HepG2 (cell line): ENCODE results near the gene DPP6. TPM values are rescaled to one million over a fixed set of nuclear protein-coding genes. Genes with fewer than 3 reads are reported as not detected.

ENCODE experiments used
- ATAC-seq: fragments of 200-7000 bp; cut with Tn5 transposase; 3 replicates; pipeline ENCODE4 v1.9.1; 2020; ENCODE audit warnings: mild to moderate bottlenecking, moderate library complexity
- BruUV-seq: library from RNA; stranded (reverse); fragments of 400-500 nt; replicated peaks from 2 replicates; lab custom pipeline; 2021; lab: Mats Ljungman, UMichigan
- CTCF ChIA-PET: fragments of 300-600 bp; formaldehyde crosslinking; extraction: SDS; loops from one replicate; lab custom pipeline; 2021; ENCODE audit warnings: low total read pairs, inconsistent platforms, low intra/inter-chr PET ratio; lab: Yijun Ruan, JAX
- POLR2A ChIA-PET: fragments of 350-600 bp; sonication (Branson Sonifier 250); formaldehyde crosslinking; loops from one replicate; lab custom pipeline; 2020; ENCODE audit warnings: antibody characterized with exemption, inconsistent platforms; lab: Yijun Ruan, JAX
- DNase-seq: peaks from one replicate; pipeline ENCODE4 v3.0.0-alpha.2; 2015; ENCODE audit warnings: low spot score
- FAIRE-seq: peaks from 3 replicates; lab custom pipeline; 2011; peaks lifted over from hg19 to GRCh38; lab: Jason Lieb, UNC
- H2AFZ ChIP-seq: one replicate; pipeline ENCODE4 v1.6.1; 2011; ENCODE audit warnings: low read length, inconsistent platforms
- H3K27ac ChIP-seq: fragments of 300-600 bp; 3 replicates; pipeline ENCODE4 v1.8.0; 2011; ENCODE audit warnings: mixed run types, mild to moderate bottlenecking, mixed read lengths, low read length, inconsistent platforms; ENCODE audit not compliant: insufficient read depth; ENCODE audit errors: extremely low read length
- H3K27me3 ChIP-seq, 2 experiments: fragments of 200-600 bp in 1 of 2; 2 replicates in 1 of 2; 3 replicates in 1 of 2; pipeline versions ENCODE4 v1.6.0 to v1.8.0; 2011; ENCODE audit warnings: low read length in 2 of 2, mild to moderate bottlenecking in 2 of 2, moderate library complexity in 2 of 2, inconsistent platforms in 1 of 2; ENCODE audit not compliant: insufficient read depth in 2 of 2, control insufficient read depth in 1 of 2
- H3K36me3 ChIP-seq, 2 experiments: fragments of 200-600 bp in 1 of 2; replicated peaks in 1 of 2; 2 replicates in 1 of 2; 3 replicates in 1 of 2; pipeline versions ENCODE4 v1.5.1 to v1.8.0; 2011; ENCODE audit warnings: low read length in 2 of 2, inconsistent platforms in 1 of 2; ENCODE audit not compliant: insufficient read depth in 2 of 2, control insufficient read depth in 1 of 2
- H3K4me1 ChIP-seq: 2 replicates; pipeline ENCODE4 v1.5.1; 2012; ENCODE audit warnings: low read length, inconsistent platforms; ENCODE audit not compliant: insufficient read depth
- H3K4me2 ChIP-seq: 2 replicates; pipeline ENCODE4 v1.6.0; 2011; ENCODE audit warnings: low read depth, low read length, inconsistent platforms
- H3K4me3 ChIP-seq, 3 experiments: fragments of 200-600 bp in 1 of 3; sonication (generic), shearing (Covaris generic) in 1 of 3; replicated peaks in 1 of 3; 2 replicates each; pipeline ENCODE4 v1.5.1; 2011 to 2016; ENCODE audit warnings: low read length in 3 of 3, inconsistent platforms in 2 of 3, low read depth in 2 of 3, mild to moderate bottlenecking in 2 of 3, control low read depth in 1 of 3, mixed read lengths in 1 of 3; ENCODE audit not compliant: insufficient read depth in 1 of 3
- H3K79me2 ChIP-seq: one replicate; pipeline ENCODE4 v1.6.1; 2011; ENCODE audit warnings: low read length, inconsistent platforms; ENCODE audit not compliant: insufficient read depth
- H3K9ac ChIP-seq: 2 replicates; pipeline ENCODE4 v1.6.0; 2011; ENCODE audit warnings: mild to moderate bottlenecking, low read depth, low read length, inconsistent platforms; ENCODE audit not compliant: insufficient read depth
- H3K9me3 ChIP-seq: 2 replicates; pipeline ENCODE4 v1.5.1; 2012; ENCODE audit warnings: mild to moderate bottlenecking, low read length
- H4K20me1 ChIP-seq: 2 replicates; pipeline ENCODE4 v1.6.0; 2011; ENCODE audit warnings: inconsistent platforms, mild to moderate bottlenecking, low read length, moderate library complexity; ENCODE audit not compliant: insufficient read depth
- CERS6 ChIP-seq: sonication (generic); formaldehyde crosslinking; IDR thresholded peaks from 2 replicates; pipeline ENCODE4 v1.5.0; 2020; ENCODE audit warnings: missing genetic modification reagents
- E2F1 ChIP-seq: sonication (generic); formaldehyde crosslinking; IDR thresholded peaks from 2 replicates; pipeline ENCODE4 v1.5.0; 2020; ENCODE audit warnings: missing genetic modification reagents
- FOXC1 ChIP-seq: sonication (generic); formaldehyde crosslinking; IDR thresholded peaks from 2 replicates; pipeline ENCODE4 v1.8.0; 2022; ENCODE audit warnings: mild to moderate bottlenecking, missing genetic modification reagents, borderline replicate concordance
- MTF2 ChIP-seq: sonication (generic); formaldehyde crosslinking; IDR thresholded peaks from 2 replicates; pipeline ENCODE4 v1.5.0; 2020; ENCODE audit warnings: missing genetic modification reagents, borderline replicate concordance
- TFAP4 ChIP-seq: sonication (generic); IDR thresholded peaks from 2 replicates; pipeline ENCODE4 v1.6.1; 2016; ENCODE audit warnings: low read depth, borderline replicate concordance
- ZMAT3 ChIP-seq: sonication (generic); formaldehyde crosslinking; conservative IDR thresholded peaks from 2 replicates; pipeline ENCODE4 v1.7.0; 2021; ENCODE audit warnings: missing genetic modification reagents
- ZNF343 ChIP-seq: sonication (generic); formaldehyde crosslinking; IDR thresholded peaks from 2 replicates; pipeline ENCODE4 v1.4.0; 2020; ENCODE audit warnings: mild to moderate bottlenecking, missing genetic modification reagents
- ZNF574 ChIP-seq: sonication (generic); formaldehyde crosslinking; IDR thresholded peaks from 2 replicates; pipeline ENCODE4 v1.4.0; 2020; ENCODE audit warnings: missing genetic modification reagents
- ZNF589 ChIP-seq: sonication (generic); formaldehyde crosslinking; conservative IDR thresholded peaks from 2 replicates; pipeline ENCODE4 v1.8.0; 2022; ENCODE audit warnings: mild to moderate bottlenecking, moderate library complexity, missing genetic modification reagents
- ZNF660 ChIP-seq: sonication (generic); formaldehyde crosslinking; IDR thresholded peaks from 2 replicates; pipeline ENCODE4 v1.5.1; 2020; ENCODE audit warnings: mild to moderate bottlenecking, low read depth, missing genetic modification reagents, borderline replicate concordance
- ZNF674 ChIP-seq: sonication (generic); formaldehyde crosslinking; IDR thresholded peaks from 2 replicates; pipeline ENCODE4 v1.5.0; 2020; ENCODE audit warnings: low read depth, mild to moderate bottlenecking, missing genetic modification reagents
- ZNF800 ChIP-seq: sonication (generic); formaldehyde crosslinking; IDR thresholded peaks from 2 replicates; pipeline ENCODE4 v1.4.0; 2020; ENCODE audit warnings: missing genetic modification reagents
- ZZZ3 ChIP-seq: sonication (generic); formaldehyde crosslinking; IDR thresholded peaks from 2 replicates; pipeline ENCODE4 v1.4.0; 2020; ENCODE audit warnings: missing genetic modification reagents, mild to moderate bottlenecking, borderline replicate concordance
- WGBS: methylation state at CpG from one replicate; pipeline ENCODE4 v1.1.6; 2017; ENCODE audit warnings: low lambda C conversion rate; 5-methylcytosine and 5-hydroxymethylcytosine counted together
- in situ Hi-C: cut with HindIII; loops from 2 replicates; pipeline ENCODE4 v1.10.0; 2017; ENCODE audit warnings: low pct_unique_long_range_greater_than_20kb; ENCODE audit not compliant: extremely low pct_ligation_motif_present
- intact Hi-C: fragments of 100-400 bp; cut with micrococcal nuclease; formaldehyde crosslinking; loops from one replicate; pipeline ENCODE4 v1.10.0; 2022; ENCODE audit not compliant: unreplicated experiment
- polyA plus RNA-seq, 8 experiments: library from polyadenylated mRNA; depleted of rRNA in 3 of 8; stranded (reverse) in 7 of 8; unstranded in 1 of 8; fragments of >200 nt; fragmentation: Illumina TruSeq in 4 of 8; extraction: Trizol in 4 of 8; gene quantifications; 2 replicates each; pipeline versions ENCODE4 v1.2.1 to v1.2.3, GENCODE V29; 2011 to 2016; ENCODE audit warnings: low read depth in 4 of 8, missing spikeins in 1 of 8, mixed read lengths in 1 of 8; ENCODE audit not compliant: insufficient read depth in 1 of 8
- total RNA-seq, 5 experiments: library from RNA; depleted of rRNA; stranded (reverse); fragments of >200 nt; fragmentation: Illumina TruSeq; extraction: Trizol; gene quantifications; 2 replicates each; pipeline ENCODE4 v1.2.3, GENCODE V29; 2016; ENCODE audit warnings: low read depth in 1 of 5

Gene DPP6
- total and polyA plus RNA-seq, 2 of the 13 experiments (the other 11 are each of a cell fraction or from before 2014, with no cell fraction given) = not detected

- TF ChIP-seq TFAP4 = no peak
- TF ChIP-seq ZNF800 (CRISPR knock-in tag) = no peak
- TF ChIP-seq ZZZ3 (CRISPR knock-in tag) = no peak
- no peak for TF ChIP-seq ZNF660
- no peak for TF ChIP-seq E2F1
- no peak for TF ChIP-seq MTF2 (CRISPR knock-in tag)
Measured at GRCh38 chr7:154372011-154372601, 319.9 kb downstream of the DPP6 start (continued).

GRCh38 chr7:154373956-154374355 is 321.8 kb downstream of the DPP6 start:
- ATAC-seq (no peak), DNase-seq (no peak), FAIRE-seq (no peak)
- Histone ChIP-seq H3K79me2 (no peaks in the 10 kb centered on the region), H3K36me3 (no peaks in the 10 kb centered on the region), H4K20me1 (no peaks in the 10 kb centered on the region), H3K4me3 (no peak overlapping the region), H3K4me2 (no peak overlapping the region), H3K27me3 (peaks cover 0 to 5% of the 10 kb centered on the region in 2 experiments; a peak in 1 of 5 replicates), H3K4me1 (no peaks in the 10 kb centered on the region), H3K27ac (no peak overlapping the region), H2AFZ (no peak overlapping the region), H3K9me3 (no peaks in the 10 kb centered on the region), H3K9ac (no peak overlapping the region)
- POLR2A ChIA-PET = no interaction called here
- intact Hi-C loops (no loop called here), in situ Hi-C loops (no loop called here)
- CTCF ChIA-PET = no interaction called here
- WGBS = 3% methylated on average over 3 of the region's 3 CpGs
- no TSS peak for BruUV-seq
- TF ChIP-seq FOXC1 (no peak), ZNF589 (CRISPR knock-in tag) (no peak), ZNF674 (CRISPR knock-in tag) (no peak), ZMAT3 (no peak), CERS6 (no peak), ZNF574 (no peak), ZNF343 (no peak)
